Large intestine (tissue), 3 donors: ENCODE measurements around the gene MYL5. TPM values are rescaled to one million over a fixed set of nuclear protein-coding genes. Genes with fewer than 3 reads are reported as not detected.
A peak's percentile ranks its signal among the peaks of the same experiment; 100 is the strongest.

Experiments
- DNase-seq, 2 donors: peaks; one replicate each; pipeline versions ENCODE4 v3.0.0 to v3.0.0-alpha.2; 2013
- H3K27ac ChIP-seq: one replicate; pipeline ENCODE4 v1.5.1; 2013; ENCODE audit warnings: low read length
- H3K27me3 ChIP-seq: 2 replicates; pipeline ENCODE4 v1.6.1; 2013; ENCODE audit warnings: low read length; ENCODE audit not compliant: control insufficient read depth, insufficient read depth
- H3K36me3 ChIP-seq: 2 replicates; pipeline ENCODE4 v1.6.1; 2013; ENCODE audit warnings: low read length; ENCODE audit not compliant: control insufficient read depth, insufficient read depth
- H3K4me1 ChIP-seq: one replicate; pipeline ENCODE4 v1.6.1; 2013; ENCODE audit warnings: low read length; ENCODE audit not compliant: control insufficient read depth, insufficient read depth
- H3K4me3 ChIP-seq: one replicate; pipeline ENCODE4 v1.5.1; 2013; ENCODE audit warnings: low read length
- H3K9me3 ChIP-seq: one replicate; pipeline ENCODE4 v1.6.1; 2013; ENCODE audit warnings: mild to moderate bottlenecking, low read depth, low read length, moderate library complexity; ENCODE audit not compliant: control insufficient read depth
- WGBS: methylation state at CpG from one replicate; pipeline ENCODE4 v1.1.5; 2013; ENCODE audit warnings: low lambda C conversion rate; ENCODE audit not compliant: insufficient coverage; 5-methylcytosine and 5-hydroxymethylcytosine counted together
- polyA plus RNA-seq: library from polyadenylated mRNA; unstranded; fragments of 120-200 nt; gene quantifications from one replicate; pipeline ENCODE4 v1.2.1, GENCODE V29; 2013

The MYL5 gene
- polyA plus RNA-seq, 1 donor = 56.4 TPM

DNA sequence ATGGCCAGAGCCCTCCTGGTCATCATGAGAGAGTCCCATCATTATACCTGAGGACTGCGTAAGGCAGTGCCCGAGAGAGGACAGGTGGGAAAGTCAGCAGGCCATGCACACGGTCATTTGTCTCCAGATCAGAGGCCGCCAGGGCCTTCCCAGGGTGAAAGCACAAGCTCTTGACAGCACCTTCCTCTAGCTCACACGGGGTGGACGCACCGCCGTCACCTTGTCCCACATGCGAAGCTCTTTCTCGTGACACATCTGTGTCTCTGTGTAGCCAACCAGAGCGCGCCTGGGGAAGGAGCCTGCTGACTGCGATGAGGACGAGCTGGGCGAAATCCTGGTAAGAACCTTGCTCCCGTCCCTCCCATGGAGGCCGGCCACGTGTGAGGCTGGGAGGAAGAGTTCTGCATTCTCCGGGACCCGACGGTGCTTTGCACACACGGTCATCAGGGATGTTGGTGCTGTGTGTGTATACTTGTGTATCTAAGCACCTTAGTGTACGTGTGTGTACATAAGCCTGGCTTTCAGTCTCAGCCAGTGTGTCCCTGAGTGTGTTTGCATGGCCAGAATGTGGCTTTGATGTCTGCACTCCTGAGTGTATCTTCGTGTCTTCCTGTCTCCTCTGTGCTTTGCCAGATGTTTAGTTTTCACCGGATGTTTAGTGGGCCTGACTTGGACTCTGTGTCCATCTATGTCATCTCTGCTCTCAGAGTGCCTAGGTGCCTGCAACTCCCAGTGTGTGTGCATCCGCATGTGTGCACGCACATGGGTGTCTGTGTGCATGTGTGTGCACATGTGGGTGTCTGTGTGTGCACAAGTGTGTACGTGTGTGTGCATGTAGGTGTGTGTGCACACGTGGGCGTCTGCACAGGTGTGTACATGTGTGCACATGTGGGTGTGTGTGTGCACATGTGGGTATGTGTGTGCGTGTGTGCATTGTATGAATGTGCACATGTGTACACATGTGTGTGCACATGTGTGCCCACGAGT, 15.4 kb upstream of the MYL5 start:
- no peaks in the 10 kb centered on the region for H3K36me3 ChIP-seq
- peaks cover 8% of the 10 kb centered on the region for H3K9me3 ChIP-seq
- no peak overlapping the region for H3K4me3 ChIP-seq
- no peak for DNase-seq
- H3K4me1 ChIP-seq = no peaks in the 10 kb centered on the region
- no peak overlapping the region for H3K27ac ChIP-seq
- peaks cover 10% of the 10 kb centered on the region for H3K27me3 ChIP-seq
- no CpG with 5 or more reads among the region's 32 CpGs for WGBS

GRCh38 chr4:659851-660250, 14.5 kb upstream of the MYL5 start:
- no CpG with 5 or more reads among the region's 8 CpGs for WGBS
- H3K36me3 ChIP-seq = no peaks in the 10 kb centered on the region
- H3K9me3 ChIP-seq = peaks cover 8% of the 10 kb centered on the region
- peaks cover 2% of the 10 kb centered on the region for H3K4me1 ChIP-seq
- no peak for DNase-seq
- peaks cover 9% of the 10 kb centered on the region for H3K27me3 ChIP-seq
- H3K27ac ChIP-seq = no peak overlapping the region
- no peak overlapping the region for H3K4me3 ChIP-seq

DNA sequence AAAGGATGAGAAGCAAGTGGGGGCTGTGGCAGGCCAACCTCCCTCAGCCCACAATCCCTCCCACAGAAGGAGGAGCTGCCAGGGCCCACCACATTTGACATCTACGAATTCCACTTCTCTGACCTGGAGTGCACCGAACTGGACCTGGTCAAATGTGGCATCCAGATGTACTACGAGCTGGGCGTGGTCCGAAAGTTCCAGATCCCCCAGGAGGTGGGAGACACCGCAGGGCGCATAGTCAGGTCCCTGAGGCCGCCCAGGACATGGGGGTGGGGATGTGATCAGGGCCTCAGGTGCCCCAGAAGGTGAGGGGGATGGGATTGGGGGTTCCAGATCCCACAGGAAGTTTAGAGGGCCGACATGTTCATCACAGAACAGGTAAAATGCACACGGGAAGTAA, 13.9 kb upstream of the MYL5 start:
- Histone ChIP-seq H3K4me1 (peaks cover 2% of the 10 kb centered on the region), H3K27ac (no peak overlapping the region), H3K27me3 (peaks cover 5% of the 10 kb centered on the region), H3K36me3 (no peaks in the 10 kb centered on the region), H3K9me3 (peaks cover 10% of the 10 kb centered on the region), H3K4me3 (no peak overlapping the region)
- WGBS = 100% methylated on average over 1 of the region's 10 CpGs
- DNase-seq = no peak

GRCh38 chr4:661231-661630, 13.1 kb upstream of the MYL5 start:
- H3K36me3 ChIP-seq = no peaks in the 10 kb centered on the region
- peaks cover 10% of the 10 kb centered on the region for H3K9me3 ChIP-seq
- peaks cover 2% of the 10 kb centered on the region for H3K4me1 ChIP-seq
- no peak overlapping the region for H3K27ac ChIP-seq
- WGBS = no CpG with 5 or more reads among the region's 3 CpGs
- H3K4me3 ChIP-seq = no peak overlapping the region
- no peaks in the 10 kb centered on the region for H3K27me3 ChIP-seq
- DNase-seq = no peak

DNA sequence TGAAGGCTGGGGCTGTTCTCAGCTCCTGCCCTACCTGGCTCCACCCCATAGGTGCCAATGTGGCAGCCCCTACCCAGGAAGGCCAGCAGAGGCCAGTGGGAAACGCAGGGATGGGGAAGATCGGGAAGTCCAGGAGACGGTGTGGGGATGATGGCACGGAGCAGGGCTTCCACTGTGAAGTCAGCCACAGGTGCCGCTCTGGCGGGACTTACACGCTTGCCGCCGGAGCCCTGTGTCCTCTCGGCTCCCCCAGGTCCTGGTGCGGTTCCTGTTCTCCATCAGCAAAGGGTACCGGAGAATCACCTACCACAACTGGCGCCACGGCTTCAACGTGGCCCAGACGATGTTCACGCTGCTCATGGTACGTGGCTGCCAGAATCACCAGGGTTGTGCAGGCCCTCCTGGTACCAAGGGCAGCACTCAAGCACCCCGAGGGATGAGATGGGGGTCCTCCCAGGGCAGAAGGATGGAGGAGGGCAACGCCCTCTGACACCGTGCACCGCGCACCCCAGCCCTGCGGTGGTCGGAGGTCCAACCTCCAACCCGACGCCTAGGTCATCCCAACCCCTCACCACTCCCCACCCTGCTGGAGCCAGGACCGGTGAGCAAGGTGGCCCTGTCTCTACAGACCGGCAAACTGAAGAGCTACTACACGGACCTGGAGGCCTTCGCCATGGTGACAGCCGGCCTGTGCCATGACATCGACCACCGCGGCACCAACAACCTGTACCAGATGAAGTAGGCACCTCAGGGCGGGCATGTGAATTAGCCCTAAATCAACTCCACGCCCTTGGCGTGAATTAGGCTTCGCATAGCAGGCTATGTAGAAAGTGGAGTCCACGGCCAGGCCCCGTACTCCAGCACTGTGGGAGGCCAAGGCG, 12.2 kb upstream of the MYL5 start:
- Histone ChIP-seq H3K4me1 (peaks cover 2% of the 10 kb centered on the region), H3K4me3 (no peak overlapping the region), H3K27me3 (no peaks in the 10 kb centered on the region), H3K36me3 (no peaks in the 10 kb centered on the region), H3K9me3 (peaks cover 7% of the 10 kb centered on the region), H3K27ac (no peak overlapping the region)
- no CpG with 5 or more reads among the region's 42 CpGs for WGBS
- DNase-seq = no peak

- DNase-seq = no peak
- peak overlapping the region; percentile 69 for H3K4me3 ChIP-seq
- peaks cover 2% of the 10 kb centered on the region for H3K4me1 ChIP-seq
Measured at GRCh38 chr4:663046-663437, 11.3 kb upstream of the MYL5 start.

DNA sequence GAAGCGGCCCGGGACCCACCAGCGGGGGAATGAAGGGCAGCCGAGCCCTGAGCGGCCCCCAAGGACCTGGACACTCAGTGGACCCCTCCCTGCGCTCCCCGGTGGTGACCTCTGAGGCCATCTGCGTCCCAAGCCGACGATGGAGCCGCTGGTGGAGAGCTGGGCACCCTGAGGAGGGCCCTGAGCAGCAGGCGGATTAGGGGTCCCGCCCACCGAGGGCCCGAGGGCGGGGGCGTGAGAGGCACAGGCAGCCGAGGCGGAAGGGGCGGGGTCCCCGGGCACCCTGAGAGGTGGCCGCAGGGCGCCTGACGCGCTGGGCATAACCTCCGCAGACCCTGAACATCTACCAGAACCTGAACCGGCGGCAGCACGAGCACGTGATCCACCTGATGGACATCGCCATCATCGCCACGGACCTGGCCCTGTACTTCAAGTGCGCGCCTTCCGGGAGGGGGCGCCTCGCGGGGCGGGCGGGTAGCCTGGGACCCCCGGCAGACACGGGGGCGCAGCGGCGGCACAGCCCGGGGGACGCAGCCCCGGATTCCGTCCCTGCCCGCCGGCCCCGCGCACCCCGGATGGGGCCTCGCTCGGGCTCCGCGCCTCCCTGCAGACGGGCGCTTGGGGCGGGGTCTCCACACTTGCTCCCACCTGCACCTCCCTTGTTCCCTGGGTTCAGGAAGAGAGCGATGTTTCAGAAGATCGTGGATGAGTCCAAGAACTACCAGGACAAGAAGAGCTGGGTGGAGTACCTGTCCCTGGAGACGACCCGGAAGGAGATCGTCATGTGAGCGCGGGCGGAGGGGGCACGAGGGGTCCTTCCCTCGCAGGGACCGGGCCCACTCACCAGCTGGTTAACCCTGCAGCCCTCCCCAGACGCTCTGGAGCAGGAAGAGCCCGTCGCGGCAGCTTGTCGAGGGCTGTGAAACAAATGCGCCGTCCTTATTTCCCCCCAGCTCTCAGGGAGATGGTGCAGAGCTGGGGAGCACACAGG, 10.6 kb upstream of the MYL5 start:
- no peaks in the 10 kb centered on the region for H3K27me3 ChIP-seq
- no peaks in the 10 kb centered on the region for H3K36me3 ChIP-seq
- H3K9me3 ChIP-seq = peaks cover 6% of the 10 kb centered on the region
- DNase-seq = peak in 1 of 2 donors; percentile 75
- peaks cover 2% of the 10 kb centered on the region for H3K4me1 ChIP-seq
- H3K27ac ChIP-seq = no peak overlapping the region
- WGBS = no CpG with 5 or more reads among the region's 80 CpGs
- peak overlapping the region; percentile 69 for H3K4me3 ChIP-seq

More at GRCh38 chr4:663046-663437, 11.3 kb upstream of the MYL5 start:
- Histone ChIP-seq H3K27me3 (no peaks in the 10 kb centered on the region), H3K27ac (no peak overlapping the region), H3K9me3 (peaks cover 6% of the 10 kb centered on the region), H3K36me3 (no peaks in the 10 kb centered on the region)
- WGBS = no CpG with 5 or more reads among the region's 20 CpGs

DNA sequence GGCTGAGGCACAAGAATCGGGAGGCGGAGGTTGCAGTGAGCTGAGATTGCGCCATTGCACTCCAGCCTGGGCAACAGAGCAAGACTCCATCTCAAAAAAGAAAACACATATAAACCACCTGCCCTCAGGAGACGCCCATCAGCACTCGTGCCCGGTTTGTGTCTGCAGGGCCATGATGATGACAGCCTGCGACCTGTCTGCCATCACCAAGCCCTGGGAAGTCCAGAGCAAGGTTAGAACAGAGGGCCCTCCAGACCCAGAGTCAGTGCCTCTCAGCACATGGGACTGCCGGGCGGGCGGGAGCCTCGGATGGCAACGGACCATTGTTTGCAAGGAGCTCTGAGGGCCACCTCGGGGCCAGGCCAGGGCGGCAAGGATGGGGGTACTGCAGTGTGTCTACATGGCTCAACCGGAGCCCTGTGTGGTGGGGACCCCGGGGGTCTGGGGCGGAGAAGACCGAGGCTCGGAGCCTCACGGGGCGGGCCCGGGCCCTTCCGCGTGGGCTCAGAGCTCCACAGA, 9.6 kb upstream of the MYL5 start:
- no peak for DNase-seq
- Histone ChIP-seq H3K4me1 (peaks cover 2% of the 10 kb centered on the region), H3K27me3 (no peaks in the 10 kb centered on the region), H3K27ac (no peak overlapping the region), H3K4me3 (no peak overlapping the region), H3K9me3 (peaks cover 6% of the 10 kb centered on the region), H3K36me3 (no peaks in the 10 kb centered on the region)
- WGBS = no CpG with 5 or more reads among the region's 24 CpGs

GRCh38 chr4:665381-665750, 9.0 kb upstream of the MYL5 start:
- peaks cover 6% of the 10 kb centered on the region for H3K9me3 ChIP-seq
- no peak overlapping the region for H3K27ac ChIP-seq
- no CpG with 5 or more reads among the region's 12 CpGs for WGBS
- no peak overlapping the region for H3K4me3 ChIP-seq
- H3K4me1 ChIP-seq = peaks cover 2% of the 10 kb centered on the region
- no peak for DNase-seq
- H3K27me3 ChIP-seq = no peaks in the 10 kb centered on the region
- no peaks in the 10 kb centered on the region for H3K36me3 ChIP-seq
